SK-N-MC (cell line): Measurements from ENCODE around the gene AMHR2.
A peak's percentile ranks its signal among the peaks of the same experiment; 100 is the strongest.
"Not testable (repeated sequence)": the region's sequence is repeated elsewhere in the genome, so short reads cannot be mapped to it uniquely, and the experiment has no call there.

Experiments used
- DNase-seq: peaks from one replicate; pipeline ENCODE4 v3.0.0-alpha.2; 2011; ENCODE audit warnings: low read depth, low spot score
- H3K27ac ChIP-seq: fragments of 200-600 bp; sonication (generic); 2 replicates; pipeline ENCODE4 v1.5.1; 2016; ENCODE audit warnings: mixed run types
- H3K36me3 ChIP-seq: fragments of 200-600 bp; sonication (generic); 2 replicates; pipeline ENCODE4 v1.6.1; 2017; ENCODE audit warnings: antibody characterized with exemption, low read length, mixed read lengths; ENCODE audit not compliant: insufficient read depth
- H3K4me3 ChIP-seq: fragments of 200-600 bp; sonication (generic); 2 replicates; pipeline ENCODE4 v1.5.1; 2016
- H3K9ac ChIP-seq: fragments of 200-600 bp; sonication (generic); 2 replicates; pipeline ENCODE4 v1.8.0; 2017; ENCODE audit warnings: mixed run types, mixed read lengths; ENCODE audit not compliant: insufficient read length
- H3K9me3 ChIP-seq: fragments of 200-600 bp; sonication (generic); 2 replicates; pipeline ENCODE4 v1.6.1; 2017; ENCODE audit warnings: low read depth, mild to moderate bottlenecking, antibody characterized with exemption, low read length, moderate library complexity, mixed read lengths
- EZH2 ChIP-seq: fragments of 200-600 bp; sonication (generic); IDR thresholded peaks from one replicate; pipeline ENCODE4 v1.6.1; 2017; ENCODE audit warnings: antibody characterized with exemption
- FOXP2 ChIP-seq: optimal IDR thresholded peaks from 2 replicates; pipeline ENCODE3; 2011; ENCODE audit warnings: mild to moderate bottlenecking, moderate library complexity; ENCODE audit not compliant: insufficient read depth; ENCODE audit errors: extremely low read length, control extremely low read depth
- POLR2AphosphoS5 ChIP-seq: IDR thresholded peaks from 2 replicates; pipeline ENCODE4 v1.6.1; 2012; ENCODE audit warnings: mild to moderate bottlenecking, low read depth, low read length, borderline replicate concordance

The AMHR2 gene

GRCh38 chr12:53423597-53423996, at the start of gene AMHR2:
TSS of gene AMHR2 (plus strand) at chr12:53423855. CDS start at chr12:53423935, 80 bp downstream.
- Histone ChIP-seq H3K9me3 (no peaks in the 10 kb centered on the region), H3K9ac (no peak within 1 kb of the TSS), H3K4me3 (no peak within 1 kb of the TSS), H3K36me3 (no peaks in the 10 kb centered on the region), H3K27ac (no peak within 1 kb of the TSS)
- DNase-seq, result no peak
- no peak for TF ChIP-seq FOXP2
- no peak for TF ChIP-seq POLR2AphosphoS5
- TF ChIP-seq EZH2, result no peak

GRCh38 chr12:53374277-53374676, 49.4 kb upstream of the AMHR2 start:
- H3K9ac ChIP-seq, H3K9me3 ChIP-seq, H3K27ac ChIP-seq, H3K36me3 ChIP-seq, H3K4me3 ChIP-seq, DNase-seq: not testable (repeated sequence)

GRCh38 chr12:53376747-53377146, 46.9 kb upstream of the AMHR2 start:
- H3K27ac ChIP-seq, result peak overlapping the region; percentile 46
- peaks cover 8% of the 10 kb centered on the region for H3K36me3 ChIP-seq
- H3K4me3 ChIP-seq, result no peak overlapping the region
- no peak for DNase-seq
- no peak overlapping the region for H3K9ac ChIP-seq
- no peaks in the 10 kb centered on the region for H3K9me3 ChIP-seq
- no peak for TF ChIP-seq POLR2AphosphoS5
- no peak for TF ChIP-seq EZH2
- TF ChIP-seq FOXP2, result no peak

GRCh38 chr12:53378222-53378621, 45.4 kb upstream of the AMHR2 start:
- Histone ChIP-seq H3K9me3 (no peaks in the 10 kb centered on the region), H3K4me3 (no peak overlapping the region), H3K27ac (peak overlapping the region; percentile 98), H3K36me3 (peaks cover 23% of the 10 kb centered on the region), H3K9ac (peak overlapping the region; percentile 82)
- no peak for DNase-seq
- TF ChIP-seq FOXP2, result no peak
- TF ChIP-seq POLR2AphosphoS5, result no peak
- no peak for TF ChIP-seq EZH2

GRCh38 chr12:53378724-53379388, 44.8 kb upstream of the AMHR2 start:
- peaks cover 29% of the 10 kb centered on the region for H3K36me3 ChIP-seq
- DNase-seq, result no peak
- TF ChIP-seq EZH2 (no peak), POLR2AphosphoS5 (no peak), FOXP2 (no peak)

GRCh38 chr12:53379389-53380103, 44.1 kb upstream of the AMHR2 start:
- peak overlapping the region; percentile 96 for H3K9ac ChIP-seq
- H3K4me3 ChIP-seq, result peak overlapping the region; percentile 89
- peak overlapping the region; percentile 98 for H3K27ac ChIP-seq
- H3K9me3 ChIP-seq, result no peaks in the 10 kb centered on the region
- peak; percentile 100 for DNase-seq
- H3K36me3 ChIP-seq, result peaks cover 34% of the 10 kb centered on the region
- TF ChIP-seq FOXP2 (no peak), POLR2AphosphoS5 (peak; percentile 80), EZH2 (no peak)

More at GRCh38 chr12:53378724-53379388, 44.8 kb upstream of the AMHR2 start:
- Histone ChIP-seq H3K9me3 (no peaks in the 10 kb centered on the region), H3K4me3 (peak overlapping the region; percentile 77), H3K9ac (peak overlapping the region; percentile 82), H3K27ac (peak overlapping the region; percentile 98)

GRCh38 chr12:53380104-53380793, 43.4 kb upstream of the AMHR2 start, which contains the start of gene SP1:
TSS of gene SP1 (plus strand) at chr12:53380176. CDS start at chr12:53380292, 116 bp downstream.
- no peaks in the 10 kb centered on the region for H3K9me3 ChIP-seq
- TF ChIP-seq POLR2AphosphoS5 (peak; percentile 25; the same call in 1 of the 2 replicates), FOXP2 (no peak)
- peaks cover 38% of the 10 kb centered on the region for H3K36me3 ChIP-seq
- DNase-seq, result no peak
- peak within 1 kb of the TSS; percentile 96 for H3K9ac ChIP-seq
- H3K4me3 ChIP-seq, result peak within 1 kb of the TSS; percentile 89
- H3K27ac ChIP-seq, result peak within 1 kb of the TSS; percentile 98

- H3K9ac ChIP-seq, result peak overlapping the region; percentile 71
- peak overlapping the region; percentile 89 for H3K4me3 ChIP-seq
- H3K9me3 ChIP-seq, result no peaks in the 10 kb centered on the region
- no peak for DNase-seq
- no peak for TF ChIP-seq FOXP2
- TF ChIP-seq POLR2AphosphoS5, result 0 out of 2 replicates have a peak, but pooled peaks have one; percentile 24
- H3K36me3 ChIP-seq, result peaks cover 42% of the 10 kb centered on the region
- peak overlapping the region; percentile 91 for H3K27ac ChIP-seq
These were observed 42.6 kb upstream of the AMHR2 start for GRCh38 chr12:53380794-53381730.
